ENCODE data around the gene ZMIZ1. TPM values are rescaled to one million over a fixed set of nuclear protein-coding genes. Genes with fewer than 3 reads are reported as not detected.

The ZMIZ1 gene
- total RNA-seq, 4 donors from 2014 or later = 71.9 to 104 (median 79.5) TPM

DNA sequence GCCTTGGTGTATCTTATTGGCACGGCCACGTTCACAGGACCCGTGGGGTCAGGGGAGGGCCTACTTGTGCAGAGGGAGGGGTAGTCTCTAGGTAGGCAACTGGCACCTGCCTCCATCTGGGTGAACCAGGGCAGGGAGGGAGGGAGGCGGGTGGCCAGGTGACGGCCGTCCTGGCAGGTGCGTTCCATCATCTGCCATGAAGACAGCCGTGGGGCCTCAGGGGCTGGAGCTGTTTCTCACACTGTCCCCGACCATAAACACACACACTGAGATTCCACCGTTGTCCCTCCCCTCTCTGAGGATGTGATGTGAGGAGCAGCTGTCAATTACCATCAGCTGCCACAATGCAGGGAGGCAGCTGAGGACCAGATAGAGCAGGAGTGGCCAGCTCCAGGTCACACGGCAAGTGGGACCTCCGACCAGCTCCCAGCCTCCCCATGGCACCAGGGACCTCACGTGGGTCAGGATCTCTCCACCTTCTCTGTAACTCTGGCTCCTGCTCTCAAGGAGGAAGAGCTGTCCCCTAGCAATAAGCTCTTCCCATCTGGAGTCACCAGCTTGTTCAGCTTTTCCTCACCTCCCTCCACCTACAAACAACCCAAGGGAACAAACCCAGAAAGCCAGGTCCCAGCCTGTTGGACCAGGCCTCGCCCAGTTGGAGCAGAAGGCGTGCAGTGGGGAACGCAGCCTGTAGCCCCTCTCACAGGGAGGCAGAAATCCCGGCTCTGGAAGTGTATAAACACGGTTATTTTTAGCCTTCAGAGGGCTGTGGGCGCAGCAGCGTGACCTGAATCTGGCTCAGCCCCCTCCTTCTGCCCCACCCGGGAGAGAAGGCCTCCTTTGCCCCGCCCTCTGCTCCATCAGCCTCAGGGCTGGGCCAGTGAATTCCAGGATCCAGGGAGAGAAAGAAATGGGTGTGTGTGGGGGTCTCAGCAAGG, 33.1 kb downstream of the ZMIZ1 start:
- no peak for TF ChIP-seq POLR2A (IDR thresholded peaks at IDR 0.05)
- no peak for TF ChIP-seq POLR2AphosphoS5 (IDR thresholded peaks at IDR 0.05)
- TF ChIP-seq, protein P1, sequence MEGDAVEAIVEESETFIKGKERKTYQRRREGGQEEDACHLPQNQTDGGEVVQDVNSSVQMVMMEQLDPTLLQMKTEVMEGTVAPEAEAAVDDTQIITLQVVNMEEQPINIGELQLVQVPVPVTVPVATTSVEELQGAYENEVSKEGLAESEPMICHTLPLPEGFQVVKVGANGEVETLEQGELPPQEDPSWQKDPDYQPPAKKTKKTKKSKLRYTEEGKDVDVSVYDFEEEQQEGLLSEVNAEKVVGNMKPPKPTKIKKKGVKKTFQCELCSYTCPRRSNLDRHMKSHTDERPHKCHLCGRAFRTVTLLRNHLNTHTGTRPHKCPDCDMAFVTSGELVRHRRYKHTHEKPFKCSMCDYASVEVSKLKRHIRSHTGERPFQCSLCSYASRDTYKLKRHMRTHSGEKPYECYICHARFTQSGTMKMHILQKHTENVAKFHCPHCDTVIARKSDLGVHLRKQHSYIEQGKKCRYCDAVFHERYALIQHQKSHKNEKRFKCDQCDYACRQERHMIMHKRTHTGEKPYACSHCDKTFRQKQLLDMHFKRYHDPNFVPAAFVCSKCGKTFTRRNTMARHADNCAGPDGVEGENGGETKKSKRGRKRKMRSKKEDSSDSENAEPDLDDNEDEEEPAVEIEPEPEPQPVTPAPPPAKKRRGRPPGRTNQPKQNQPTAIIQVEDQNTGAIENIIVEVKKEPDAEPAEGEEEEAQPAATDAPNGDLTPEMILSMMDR (IDR thresholded peaks at IDR 0.05) = no peak
- TF ChIP-seq EP300 (IDR thresholded peaks at IDR 0.05) = no peak
- no peaks in the 10 kb centered on the region for H3K9me3 ChIP-seq
- H3K4me3 ChIP-seq = peak overlapping the region; percentile 1
- peak overlapping the region; percentile 79 for H3K27ac ChIP-seq
- no peak for DNase-seq (ENCODE audit: low spot score in 2 of 2)
- H3K27me3 ChIP-seq = no peaks in the 10 kb centered on the region
- 43% methylated on average over 6 of the region's 22 CpGs for WGBS
- H3K36me3 ChIP-seq = no peaks in the 10 kb centered on the region
- H3K4me1 ChIP-seq = peaks cover 98% of the 10 kb centered on the region

DNA sequence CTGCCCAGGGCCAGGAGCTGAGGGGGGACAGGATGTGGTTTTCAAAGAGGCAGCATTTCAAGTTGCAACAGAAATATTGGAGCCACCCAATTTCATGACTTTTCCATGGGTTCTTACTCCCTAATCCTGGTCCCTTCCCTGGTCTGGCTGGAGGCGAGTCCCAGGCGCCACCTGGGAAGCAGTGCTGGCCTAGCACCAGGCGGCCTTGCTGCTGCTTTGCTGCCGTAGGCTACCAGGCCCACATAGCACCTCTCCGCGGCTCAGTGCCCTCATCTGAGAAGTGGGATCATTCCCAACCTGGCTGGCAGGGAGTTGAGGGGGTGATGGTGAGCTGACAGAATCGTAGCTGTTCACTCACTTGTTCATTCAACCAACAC, 33.7 kb downstream of the ZMIZ1 start:
- Histone ChIP-seq H3K36me3 (no peaks in the 10 kb centered on the region), H3K27ac (peak overlapping the region; percentile 79), H3K4me1 (peaks cover 98% of the 10 kb centered on the region), H3K4me3 (no peak overlapping the region), H3K9me3 (no peaks in the 10 kb centered on the region), H3K27me3 (no peaks in the 10 kb centered on the region)
- TF ChIP-seq, protein P1 (IDR thresholded peaks at IDR 0.05) = no peak
- TF ChIP-seq POLR2A (IDR thresholded peaks at IDR 0.05) (no peak), POLR2AphosphoS5 (IDR thresholded peaks at IDR 0.05) (no peak), EP300 (IDR thresholded peaks at IDR 0.05) (no peak)
- DNase-seq (ENCODE audit: low spot score in 2 of 2) = no peak
- WGBS = 46% methylated on average over 7 of the region's 7 CpGs

DNA sequence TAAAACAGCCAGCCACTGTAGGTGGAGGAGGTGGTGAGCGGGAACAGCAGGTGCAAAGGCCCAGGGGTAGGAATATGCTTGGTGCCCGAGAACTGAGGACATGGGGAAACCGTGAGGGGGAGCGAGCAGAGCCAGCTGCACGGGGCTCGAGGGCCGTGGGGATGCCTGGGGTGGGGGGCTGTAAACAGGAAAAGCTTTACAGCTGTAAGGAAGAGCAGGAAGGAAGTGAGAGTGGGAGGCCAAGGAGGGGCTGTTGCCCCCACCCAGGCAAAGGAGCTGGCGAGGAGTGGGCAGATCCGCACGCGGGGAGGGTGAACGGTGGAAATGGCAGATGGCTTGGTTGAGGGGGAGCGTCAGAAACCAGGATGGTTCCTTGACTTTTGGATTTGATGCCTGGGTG, 34.4 kb downstream of the ZMIZ1 start:
- WGBS = 83% methylated on average over 13 of the region's 13 CpGs
- DNase-seq (ENCODE audit: low spot score in 2 of 2) = no peak
- H3K4me3 ChIP-seq = no peak overlapping the region
- no peaks in the 10 kb centered on the region for H3K9me3 ChIP-seq
- peaks cover 98% of the 10 kb centered on the region for H3K4me1 ChIP-seq
- peak overlapping the region; percentile 42 for H3K27ac ChIP-seq
- no peaks in the 10 kb centered on the region for H3K27me3 ChIP-seq
- TF ChIP-seq, protein P1 (IDR thresholded peaks at IDR 0.05) = no peak
- TF ChIP-seq POLR2A (IDR thresholded peaks at IDR 0.05) = no peak
- H3K36me3 ChIP-seq = no peaks in the 10 kb centered on the region

DNA sequence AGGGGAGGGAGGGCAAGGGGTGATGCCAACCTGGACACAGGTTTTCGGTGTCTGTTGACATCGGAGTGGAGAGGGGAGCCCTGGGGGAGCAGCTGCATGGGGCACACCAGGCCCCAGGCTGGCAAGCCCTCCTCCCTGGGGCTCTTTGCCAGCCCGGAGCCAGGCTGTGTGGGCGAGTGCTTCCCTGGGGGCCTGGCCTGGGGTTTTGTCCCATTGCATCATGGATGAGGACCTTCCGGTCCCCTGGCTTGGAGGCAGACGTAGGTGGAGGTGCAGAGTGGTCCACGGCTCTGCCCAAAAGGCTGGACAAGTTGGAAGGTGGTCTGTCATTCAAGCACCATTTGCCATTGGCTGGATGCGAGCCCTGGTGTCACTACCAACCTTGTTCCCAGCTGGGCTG, 34.8 kb downstream of the ZMIZ1 start:
- Histone ChIP-seq H3K4me3 (no peak overlapping the region), H3K27me3 (no peaks in the 10 kb centered on the region), H3K9me3 (no peaks in the 10 kb centered on the region), H3K36me3 (no peaks in the 10 kb centered on the region), H3K27ac (peak overlapping the region; percentile 42), H3K4me1 (peaks cover 98% of the 10 kb centered on the region)
- WGBS = 68% methylated on average over 2 of the region's 8 CpGs
- DNase-seq (ENCODE audit: low spot score in 2 of 2) = no peak
- TF ChIP-seq, protein P1 (IDR thresholded peaks at IDR 0.05) = no peak
- TF ChIP-seq EP300 (IDR thresholded peaks at IDR 0.05) = no peak
- TF ChIP-seq POLR2AphosphoS5 (IDR thresholded peaks at IDR 0.05) = no peak
- no peak for TF ChIP-seq POLR2A (IDR thresholded peaks at IDR 0.05)

DNA sequence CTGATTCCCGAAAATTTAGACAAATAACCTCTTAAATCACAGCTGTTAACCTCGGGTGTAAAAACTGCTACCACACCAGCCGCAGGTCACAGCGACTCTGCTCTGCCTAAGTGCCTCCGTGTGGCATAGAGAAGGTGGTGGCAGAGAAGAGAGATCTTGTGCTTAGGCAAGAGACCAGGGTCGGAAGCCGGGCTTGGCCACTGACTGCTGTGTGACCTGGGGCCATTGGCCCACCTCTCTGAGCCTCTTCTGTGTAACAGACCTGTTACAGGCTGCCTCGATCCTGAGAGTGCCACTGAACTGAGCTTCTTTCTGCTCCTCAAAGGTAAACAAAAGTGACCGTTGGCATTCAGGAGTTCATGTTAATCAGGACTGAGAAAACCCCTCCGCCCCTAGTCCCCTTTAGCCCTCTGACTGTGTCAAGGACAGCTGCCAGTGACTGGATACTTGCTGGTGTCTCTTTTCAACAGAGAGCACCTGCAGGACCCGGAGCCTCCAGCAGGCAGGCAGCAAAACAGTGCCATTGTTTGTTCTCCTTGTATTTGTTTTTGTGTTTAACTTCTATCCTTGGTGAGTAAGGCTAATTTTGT, 36.5 kb downstream of the ZMIZ1 start:
- peaks cover under 1% of the 10 kb centered on the region for H3K36me3 ChIP-seq
- no peaks in the 10 kb centered on the region for H3K9me3 ChIP-seq
- no peaks in the 10 kb centered on the region for H3K27me3 ChIP-seq
- peaks cover 90% of the 10 kb centered on the region for H3K4me1 ChIP-seq
- DNase-seq (ENCODE audit: low spot score in 2 of 2) = no peak
- WGBS = 54% methylated on average over 11 of the region's 11 CpGs
- H3K27ac ChIP-seq = peak overlapping the region; percentile 19
- H3K4me3 ChIP-seq = no peak overlapping the region
- TF ChIP-seq, protein P1 (IDR thresholded peaks at IDR 0.05) = peak in 1 of 2 donors; percentile 13
- TF ChIP-seq POLR2AphosphoS5 (IDR thresholded peaks at IDR 0.05) (no peak), EP300 (IDR thresholded peaks at IDR 0.05) (no peak)

All from suprapubic skin (tissue), 4 donors.